GM06990 (cell line): ENCODE measurements around the gene PLB1.
"Not testable (repeated sequence)": the region's sequence is repeated elsewhere in the genome, so short reads cannot be mapped to it uniquely, and the experiment has no call there.

ENCODE experiments used
- DNase-seq: peaks from one replicate; pipeline ENCODE4 v3.0.0-alpha.2; 2011; ENCODE audit not compliant: insufficient read length; ENCODE audit errors: extremely low read depth
- H3K27me3 ChIP-seq: replicated peaks from 2 replicates; pipeline ENCODE4 v1.6.0; 2011; ENCODE audit warnings: low read length; ENCODE audit not compliant: control insufficient read depth, insufficient read depth
- H3K36me3 ChIP-seq: 2 replicates; pipeline ENCODE4 v1.5.1; 2011; ENCODE audit warnings: low read length; ENCODE audit not compliant: control insufficient read depth, insufficient read depth
- H3K4me3 ChIP-seq: replicated peaks from 2 replicates; pipeline ENCODE4 v1.5.1; 2011; ENCODE audit warnings: low read depth, mild to moderate bottlenecking, control low read depth, low read length
- TF ChIP-seq, protein P1 (sequence below): IDR thresholded peaks from 2 replicates; pipeline ENCODE4 v1.5.1; 2011; ENCODE audit warnings: low read length, control low read depth, mild to moderate bottlenecking, inconsistent platforms; ENCODE audit not compliant: insufficient read depth, poor library complexity, severe bottlenecking

PLB1 gene

GRCh38 chr2:28546242-28546641, 50.4 kb downstream of the PLB1 start:
- no peak for DNase-seq

GRCh38 chr2:28547223-28547860, 51.5 kb downstream of the PLB1 start:
- TF ChIP-seq, protein P1, sequence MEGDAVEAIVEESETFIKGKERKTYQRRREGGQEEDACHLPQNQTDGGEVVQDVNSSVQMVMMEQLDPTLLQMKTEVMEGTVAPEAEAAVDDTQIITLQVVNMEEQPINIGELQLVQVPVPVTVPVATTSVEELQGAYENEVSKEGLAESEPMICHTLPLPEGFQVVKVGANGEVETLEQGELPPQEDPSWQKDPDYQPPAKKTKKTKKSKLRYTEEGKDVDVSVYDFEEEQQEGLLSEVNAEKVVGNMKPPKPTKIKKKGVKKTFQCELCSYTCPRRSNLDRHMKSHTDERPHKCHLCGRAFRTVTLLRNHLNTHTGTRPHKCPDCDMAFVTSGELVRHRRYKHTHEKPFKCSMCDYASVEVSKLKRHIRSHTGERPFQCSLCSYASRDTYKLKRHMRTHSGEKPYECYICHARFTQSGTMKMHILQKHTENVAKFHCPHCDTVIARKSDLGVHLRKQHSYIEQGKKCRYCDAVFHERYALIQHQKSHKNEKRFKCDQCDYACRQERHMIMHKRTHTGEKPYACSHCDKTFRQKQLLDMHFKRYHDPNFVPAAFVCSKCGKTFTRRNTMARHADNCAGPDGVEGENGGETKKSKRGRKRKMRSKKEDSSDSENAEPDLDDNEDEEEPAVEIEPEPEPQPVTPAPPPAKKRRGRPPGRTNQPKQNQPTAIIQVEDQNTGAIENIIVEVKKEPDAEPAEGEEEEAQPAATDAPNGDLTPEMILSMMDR: no peak
- Histone ChIP-seq H3K36me3 (no peaks in the 10 kb centered on the region), H3K4me3 (no peak overlapping the region), H3K27me3 (peaks cover 2% of the 10 kb centered on the region; the same call in 1 of the 2 replicates)
- DNase-seq: no peak

More at GRCh38 chr2:28546242-28546641, 50.4 kb downstream of the PLB1 start:
- Histone ChIP-seq H3K4me3 (no peak overlapping the region), H3K27me3 (peaks cover 2% of the 10 kb centered on the region; the same call in 1 of the 2 replicates), H3K36me3 (no peaks in the 10 kb centered on the region)
- TF ChIP-seq, protein P1: no peak

- Histone ChIP-seq H3K27me3 (peaks cover 2% of the 10 kb centered on the region; the same call in 1 of the 2 replicates), H3K4me3 (no peak overlapping the region), H3K36me3 (no peaks in the 10 kb centered on the region)
- TF ChIP-seq, protein P1: no peak
- DNase-seq: no peak
Measured at GRCh38 chr2:28547906-28548600, 52.2 kb downstream of the PLB1 start.

DNA sequence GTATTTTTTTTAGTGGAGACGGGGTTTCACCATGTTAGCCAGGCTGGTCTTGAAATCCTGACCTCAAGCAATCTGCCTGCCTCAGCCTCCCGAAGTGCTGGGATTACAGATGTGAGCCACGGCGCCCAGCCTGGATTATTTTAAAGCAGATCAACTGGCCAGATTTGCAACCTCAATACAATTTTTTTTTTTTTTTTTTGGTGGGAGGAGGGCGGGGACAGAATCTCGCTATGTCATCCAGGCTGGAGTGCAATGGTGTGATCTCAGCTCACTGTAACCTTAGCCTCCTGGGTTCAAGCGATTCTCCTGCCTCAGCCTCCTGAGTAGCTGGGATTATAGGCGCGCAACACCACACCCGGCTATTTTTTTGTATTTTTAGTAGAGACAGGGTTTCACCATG, 54.5 kb downstream of the PLB1 start:
- not testable (repeated sequence) for DNase-seq, H3K27me3 ChIP-seq, H3K36me3 ChIP-seq, H3K4me3 ChIP-seq

GRCh38 chr2:28552045-28552823, 56.4 kb downstream of the PLB1 start:
- no peak overlapping the region for H3K4me3 ChIP-seq
- TF ChIP-seq, protein P1: no peak
- peaks cover 2% of the 10 kb centered on the region; the same call in 1 of the 2 replicates for H3K27me3 ChIP-seq
- H3K36me3 ChIP-seq: no peaks in the 10 kb centered on the region
- DNase-seq: no peak

DNA sequence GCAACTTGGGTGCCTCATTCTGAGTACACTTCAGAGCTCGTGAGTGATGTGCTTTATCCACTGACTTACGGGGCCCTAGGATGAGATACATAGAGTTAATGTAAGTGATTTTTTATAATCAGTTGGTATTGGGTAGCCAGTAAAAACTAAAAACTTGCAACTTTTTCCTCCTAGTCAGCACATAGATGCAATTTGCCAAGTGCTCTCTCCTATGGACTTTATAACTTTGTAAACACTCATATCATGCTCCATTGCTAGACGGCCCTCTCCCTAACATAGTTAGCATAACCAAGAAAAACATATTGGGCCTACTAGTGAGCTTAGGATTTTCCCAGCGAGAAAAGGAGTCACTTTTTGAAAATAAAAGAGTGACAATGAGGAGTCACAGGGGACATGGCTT, 60.4 kb downstream of the PLB1 start:
- TF ChIP-seq, protein P1: no peak
- no peaks in the 10 kb centered on the region; the same call in 1 of the 2 replicates for H3K27me3 ChIP-seq
- H3K36me3 ChIP-seq: no peaks in the 10 kb centered on the region
- no peak overlapping the region for H3K4me3 ChIP-seq
- no peak for DNase-seq
